Occipital lobe (tissue), 2 donors: Measurements from ENCODE around the gene EMX1. TPM values are rescaled to one million over a fixed set of nuclear protein-coding genes. Genes with fewer than 3 reads are reported as not detected.
A peak's percentile ranks its signal among the peaks of the same experiment; 100 is the strongest.

Experiments used
- DNase-seq: peaks from one replicate; lab custom pipeline; 2025; lab: John Stamatoyannopoulos, UW
- total RNA-seq: library from RNA; depleted of rRNA; stranded (reverse); fragments of >200 nt; gene quantifications from one replicate; pipeline ENCODE4 v1.2.3, GENCODE V29; 2014

EMX1 gene
- total RNA-seq = 21.1 TPM

GRCh38 chr2:72917138-72917876 is at the start of gene EMX1:
TSS of gene EMX1 (plus strand) at chr2:72917519. CDS start at chr2:72917853, 334 bp downstream.
- peak; percentile 69 for DNase-seq

- DNase-seq = no peak
Observed at GRCh38 chr2:72871060-72871459, 46.3 kb upstream of the EMX1 start.

GRCh38 chr2:72871880-72872279 is 45.4 kb upstream of the EMX1 start:
- no peak for DNase-seq

GRCh38 chr2:72883356-72883962 is 33.9 kb upstream of the EMX1 start:
- no peak for DNase-seq

- no peak for DNase-seq
Observed at GRCh38 chr2:72886505-72887031, 30.8 kb upstream of the EMX1 start.

GRCh38 chr2:72887032-72887739 is 30.1 kb upstream of the EMX1 start, which contains the start of gene SPR:
TSS of gene SPR (plus strand) at chr2:72887408. CDS start at chr2:72887433, 25 bp downstream.
- peak; percentile 48 for DNase-seq

- DNase-seq = peak; percentile 82
Observed at GRCh38 chr2:72887740-72888437, 29.4 kb upstream of the EMX1 start.

GRCh38 chr2:72888438-72889202 is 28.7 kb upstream of the EMX1 start:
- no peak for DNase-seq

GRCh38 chr2:72889991-72890390 is 27.3 kb upstream of the EMX1 start:
- DNase-seq = no peak

- DNase-seq = no peak
Observed at GRCh38 chr2:72891091-72891818, 26.1 kb upstream of the EMX1 start.

GRCh38 chr2:72892506-72893173 is 24.7 kb upstream of the EMX1 start:
- DNase-seq = peak; percentile 46

GRCh38 chr2:72893594-72894319 is 23.6 kb upstream of the EMX1 start:
- DNase-seq = no peak

GRCh38 chr2:72894514-72894913 is 22.8 kb upstream of the EMX1 start:
- no peak for DNase-seq

GRCh38 chr2:72895154-72895553 is 22.2 kb upstream of the EMX1 start:
- no peak for DNase-seq

- no peak for DNase-seq
Observed at GRCh38 chr2:72895759-72896281, 21.5 kb upstream of the EMX1 start.

- DNase-seq = no peak
Observed at GRCh38 chr2:72896446-72896845, 20.9 kb upstream of the EMX1 start.

GRCh38 chr2:72897785-72898584 is 19.3 kb upstream of the EMX1 start:
- DNase-seq = no peak

- no peak for DNase-seq
Observed at GRCh38 chr2:72898585-72898906, 18.8 kb upstream of the EMX1 start.
